Adipocyte (in vitro differentiated cells): Measurements from ENCODE around the gene SNAI3.

Experiments used
- DNase-seq: peaks from one replicate; pipeline ENCODE4 v3.0.0-alpha.2; 2015; ENCODE audit warnings: low read depth
- H3K27me3 ChIP-seq: replicated peaks from 2 replicates; pipeline ENCODE4 v1.7.0; 2013; ENCODE audit warnings: mild to moderate bottlenecking, low read length, moderate library complexity; ENCODE audit not compliant: control insufficient read depth, insufficient read depth
- H3K36me3 ChIP-seq: 2 replicates; pipeline ENCODE4 v1.7.0; 2013; ENCODE audit warnings: low read length, mild to moderate bottlenecking, moderate library complexity; ENCODE audit not compliant: control insufficient read depth, insufficient read depth, severe bottlenecking
- H3K4me1 ChIP-seq: 2 replicates; pipeline ENCODE4 v1.7.0; 2013; ENCODE audit warnings: mild to moderate bottlenecking, low read length, moderate library complexity; ENCODE audit not compliant: control insufficient read depth, insufficient read depth
- H3K4me3 ChIP-seq: 2 replicates; pipeline ENCODE4 v1.7.0; 2013; ENCODE audit warnings: mild to moderate bottlenecking, low read length, moderate library complexity
- H3K9ac ChIP-seq: 2 replicates; pipeline ENCODE4 v1.7.0; 2013; ENCODE audit warnings: mild to moderate bottlenecking, low read length, moderate library complexity
- H3K9me3 ChIP-seq: 2 replicates; pipeline ENCODE4 v1.7.0; 2013; ENCODE audit warnings: mild to moderate bottlenecking, low read length, moderate library complexity; ENCODE audit not compliant: control insufficient read depth

The SNAI3 gene

DNA sequence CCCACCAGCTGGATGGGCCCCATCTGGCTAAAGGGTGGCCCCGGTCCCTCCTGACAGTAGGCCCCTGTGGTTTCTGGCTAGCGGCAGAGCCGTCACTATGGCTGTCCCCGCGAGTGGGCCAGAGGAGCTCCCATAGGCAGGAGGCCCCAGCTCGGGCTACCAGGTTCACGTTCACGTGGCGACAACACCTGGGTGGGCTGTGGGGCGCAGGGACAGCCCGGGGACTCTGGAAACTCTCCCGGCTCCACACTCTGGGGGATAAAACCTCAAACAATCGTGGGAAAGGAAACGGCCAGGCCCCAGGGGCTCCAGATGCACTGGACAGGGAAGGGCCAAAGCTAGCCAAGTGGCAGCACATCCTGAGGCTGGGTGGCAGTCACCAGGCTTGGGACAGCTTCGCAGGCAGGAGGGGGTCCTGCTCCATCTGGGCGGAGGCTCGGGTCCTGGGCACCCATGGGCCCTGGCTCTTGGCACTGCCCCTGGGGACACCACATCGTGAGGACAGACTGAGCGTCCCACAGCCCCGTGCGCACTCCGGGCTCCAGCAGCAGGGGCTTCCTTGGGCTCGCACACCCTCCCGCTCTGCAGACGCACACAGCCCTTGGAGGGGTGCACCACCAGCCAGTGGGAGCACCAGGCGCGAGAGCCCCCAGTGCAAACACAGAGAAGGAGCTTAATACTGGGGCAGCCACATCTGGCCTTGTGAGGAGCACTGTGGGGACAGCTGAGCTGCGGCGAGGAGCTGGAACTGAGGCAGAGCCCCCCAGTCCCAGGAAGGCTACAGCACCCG lies 15.5 kb upstream of the SNAI3 start:
- Histone ChIP-seq H3K9me3 (no peaks in the 10 kb centered on the region), H3K36me3 (peaks cover 29% of the 10 kb centered on the region), H3K4me3 (no peak overlapping the region), H3K4me1 (peaks cover 11% of the 10 kb centered on the region), H3K27me3 (no peaks in the 10 kb centered on the region), H3K9ac (no peak overlapping the region)
- DNase-seq = no peak

DNA sequence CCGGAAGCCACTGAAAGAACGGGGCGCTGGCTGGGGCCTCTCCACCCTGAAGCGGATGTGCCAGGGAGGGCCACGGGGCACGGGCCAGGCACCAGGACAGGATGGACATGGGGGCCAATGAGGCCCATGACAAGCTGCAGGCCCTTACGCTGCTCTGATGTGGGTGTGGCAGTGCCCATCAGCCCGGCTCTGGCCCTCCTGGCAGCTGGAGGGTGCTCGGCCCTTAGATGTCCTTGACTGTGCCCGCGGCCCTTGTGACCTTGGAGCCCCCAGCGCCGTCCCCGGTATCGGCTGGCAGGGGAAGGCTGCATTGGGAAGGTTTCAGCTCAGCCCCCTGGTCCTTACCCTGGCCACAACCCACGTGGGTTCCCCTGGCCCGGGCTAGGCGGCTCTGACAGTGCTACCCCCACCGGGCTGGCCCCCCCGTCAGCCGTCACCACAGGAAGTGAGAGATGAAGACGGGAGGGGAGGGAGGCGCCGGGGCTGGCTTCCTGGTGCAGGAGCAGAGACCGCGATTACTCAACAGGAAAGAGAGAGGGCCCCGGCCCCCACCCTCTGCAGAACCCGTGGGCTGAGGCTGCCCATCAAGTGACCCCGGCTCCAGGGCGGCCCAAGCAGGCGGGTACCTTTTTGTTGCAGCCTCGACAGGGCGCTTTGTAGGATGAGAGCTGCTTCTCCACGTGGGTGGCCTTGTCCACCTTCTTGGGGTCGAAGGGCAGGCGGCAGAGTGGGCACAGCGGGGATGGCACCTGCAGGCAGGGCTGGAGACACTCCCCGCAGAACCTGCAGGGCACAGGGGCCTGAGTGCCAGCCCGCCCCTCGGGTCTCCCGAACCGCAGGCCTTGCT lies 14.6 kb upstream of the SNAI3 start:
- H3K9me3 ChIP-seq = no peaks in the 10 kb centered on the region
- no peak overlapping the region for H3K9ac ChIP-seq
- peak; percentile 66 for DNase-seq
- H3K27me3 ChIP-seq = no peaks in the 10 kb centered on the region
- H3K36me3 ChIP-seq = peaks cover 29% of the 10 kb centered on the region
- H3K4me3 ChIP-seq = no peak overlapping the region
- peaks cover 11% of the 10 kb centered on the region for H3K4me1 ChIP-seq

DNA sequence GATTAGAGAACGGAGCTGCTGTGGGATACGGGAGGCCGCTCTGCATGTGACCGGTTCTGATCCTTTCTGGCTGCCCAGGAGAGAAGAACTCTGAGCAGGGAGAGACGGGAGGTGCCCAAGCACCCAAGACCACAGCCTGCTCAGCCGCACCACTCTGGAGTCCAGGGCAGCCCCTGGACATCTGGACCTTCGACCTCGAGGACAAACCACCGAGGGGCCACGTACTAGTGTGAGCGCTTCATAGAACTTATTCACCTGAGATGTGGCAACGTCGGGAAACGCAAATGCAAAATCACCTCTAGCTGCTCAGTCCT lies 14.0 kb upstream of the SNAI3 start:
- Histone ChIP-seq H3K27me3 (no peaks in the 10 kb centered on the region), H3K36me3 (peaks cover 29% of the 10 kb centered on the region), H3K4me1 (peaks cover 8% of the 10 kb centered on the region), H3K9me3 (no peaks in the 10 kb centered on the region), H3K9ac (no peak overlapping the region), H3K4me3 (no peak overlapping the region)
- DNase-seq = no peak

DNA sequence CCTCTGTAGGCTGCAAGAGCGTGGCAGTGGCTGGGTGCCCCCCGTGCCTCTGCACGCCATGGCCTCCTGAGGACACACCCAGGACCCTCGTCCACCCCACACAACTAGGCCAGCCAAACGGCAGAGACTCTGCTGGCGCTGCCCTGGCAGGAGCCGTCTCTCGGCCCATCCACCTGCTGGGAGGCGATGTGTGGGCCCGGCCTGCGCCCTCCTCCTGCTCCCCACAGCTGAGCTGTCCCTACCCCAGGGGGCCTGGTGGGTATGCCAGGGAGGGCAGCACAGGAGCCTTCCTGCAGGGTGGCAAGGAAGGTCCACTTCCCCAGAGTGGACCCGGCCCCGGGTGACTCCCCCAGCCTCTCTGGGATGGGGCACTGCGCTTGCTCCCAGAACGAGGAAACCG lies 12.9 kb upstream of the SNAI3 start:
- H3K27me3 ChIP-seq = no peaks in the 10 kb centered on the region
- no peak for DNase-seq
- no peaks in the 10 kb centered on the region for H3K9me3 ChIP-seq
- H3K4me3 ChIP-seq = no peak overlapping the region
- H3K36me3 ChIP-seq = peaks cover 29% of the 10 kb centered on the region
- no peak overlapping the region for H3K9ac ChIP-seq
- no peaks in the 10 kb centered on the region for H3K4me1 ChIP-seq

DNA sequence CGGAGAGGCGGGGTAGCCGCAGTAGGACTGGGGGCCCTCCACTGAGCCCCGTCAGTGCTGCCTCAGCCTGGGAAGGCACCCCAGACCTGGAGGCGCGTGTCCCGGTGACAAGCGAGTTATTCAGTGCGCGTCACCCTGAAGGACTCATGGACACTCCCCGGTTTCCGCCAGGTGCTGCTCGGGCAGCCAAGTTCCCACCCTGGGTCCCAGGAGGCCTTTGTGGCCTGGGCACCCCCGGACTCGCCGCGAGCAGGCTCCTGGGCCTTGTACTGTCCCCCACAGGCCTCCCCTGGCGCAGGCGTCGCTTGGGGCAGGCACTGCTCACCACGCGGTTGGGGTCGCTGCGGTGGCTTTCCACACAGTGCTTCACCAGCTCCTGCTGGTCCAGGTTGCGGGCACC lies 12.3 kb upstream of the SNAI3 start:
- H3K36me3 ChIP-seq = peaks cover 29% of the 10 kb centered on the region
- H3K27me3 ChIP-seq = no peaks in the 10 kb centered on the region
- DNase-seq = no peak
- no peak overlapping the region for H3K9ac ChIP-seq
- no peaks in the 10 kb centered on the region for H3K9me3 ChIP-seq
- no peaks in the 10 kb centered on the region for H3K4me1 ChIP-seq
- H3K4me3 ChIP-seq = no peak overlapping the region

DNA sequence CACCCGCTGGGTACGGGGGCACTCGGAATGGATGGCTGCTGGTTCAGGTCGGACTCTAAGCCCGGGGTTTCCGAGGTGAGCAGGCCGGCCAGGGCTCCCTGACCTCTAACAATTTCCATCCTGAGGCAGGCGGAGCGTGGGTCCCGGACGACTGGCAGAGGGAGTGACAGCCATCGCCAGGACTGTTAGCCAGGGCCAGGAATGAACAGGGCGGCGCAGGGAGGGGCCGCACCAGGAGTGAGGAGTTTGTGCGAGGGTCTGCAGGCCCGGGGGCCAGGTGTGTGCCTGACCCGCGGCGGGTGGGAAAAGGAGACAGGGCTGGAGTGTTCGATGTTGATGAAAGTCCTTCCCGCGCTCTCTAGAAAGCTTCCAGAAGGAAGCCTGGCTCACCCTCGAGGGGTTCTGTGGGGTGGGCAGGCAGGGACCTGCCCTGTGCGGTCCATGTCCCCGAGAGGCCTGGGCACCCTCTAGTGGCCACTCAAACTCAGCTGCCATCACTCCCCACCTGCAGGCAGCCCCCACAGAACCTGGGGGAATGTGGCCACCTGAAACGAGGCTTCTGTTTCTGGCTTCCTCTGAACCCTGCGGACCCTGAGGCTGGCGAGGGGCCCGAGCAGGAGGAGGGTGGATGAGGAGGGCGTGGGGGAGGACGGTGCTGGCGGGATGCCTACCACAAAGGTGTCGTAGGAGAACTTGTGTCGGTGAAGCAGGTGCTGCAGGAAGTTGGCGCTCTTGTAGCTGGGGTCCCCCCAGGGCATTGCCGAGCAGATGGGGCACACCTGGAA lies 11.7 kb upstream of the SNAI3 start:
- Histone ChIP-seq H3K27me3 (no peaks in the 10 kb centered on the region), H3K4me3 (no peak overlapping the region), H3K36me3 (peaks cover 29% of the 10 kb centered on the region), H3K9me3 (no peaks in the 10 kb centered on the region), H3K9ac (no peak overlapping the region), H3K4me1 (no peaks in the 10 kb centered on the region)
- no peak for DNase-seq

DNA sequence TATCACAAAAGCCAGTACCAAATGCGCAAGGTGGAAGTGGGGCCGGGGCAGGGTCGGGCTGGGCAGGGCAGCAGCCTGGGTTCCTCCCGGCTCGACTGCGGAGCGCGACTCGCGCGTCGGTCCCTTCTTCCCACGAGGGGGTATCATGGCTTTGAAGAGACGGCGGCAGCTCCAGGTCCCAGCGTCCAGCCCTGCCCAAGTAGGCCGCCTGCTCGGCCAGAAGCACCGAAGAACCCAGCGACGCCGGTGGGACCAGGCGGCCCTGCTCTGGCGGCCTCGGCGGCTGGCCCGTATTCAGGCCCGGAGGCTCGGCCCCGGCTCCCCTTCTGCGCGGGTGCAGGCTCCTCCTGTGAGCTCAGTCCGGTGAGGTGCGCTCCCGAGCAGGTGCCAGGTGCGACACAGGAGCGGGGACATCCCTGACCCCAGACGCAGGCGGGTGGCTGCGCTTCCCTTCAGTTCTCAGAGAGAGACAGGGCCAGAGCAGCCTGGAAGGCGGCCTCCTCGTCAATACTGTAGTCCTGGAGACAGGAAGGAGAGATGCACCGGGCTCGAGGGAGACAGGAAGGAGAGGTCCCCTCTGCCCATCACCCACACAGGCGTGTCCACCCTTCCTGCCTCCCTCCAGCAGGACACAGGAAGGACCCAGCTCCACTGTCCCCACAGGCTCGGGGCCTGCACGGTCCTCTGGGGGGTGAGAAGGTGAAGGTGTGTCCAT lies 11.0 kb upstream of the SNAI3 start:
- no peaks in the 10 kb centered on the region for H3K9me3 ChIP-seq
- DNase-seq = no peak
- no peak overlapping the region for H3K9ac ChIP-seq
- H3K4me1 ChIP-seq = no peaks in the 10 kb centered on the region
- no peaks in the 10 kb centered on the region for H3K27me3 ChIP-seq
- H3K36me3 ChIP-seq = peaks cover 29% of the 10 kb centered on the region
- H3K4me3 ChIP-seq = no peak overlapping the region

DNA sequence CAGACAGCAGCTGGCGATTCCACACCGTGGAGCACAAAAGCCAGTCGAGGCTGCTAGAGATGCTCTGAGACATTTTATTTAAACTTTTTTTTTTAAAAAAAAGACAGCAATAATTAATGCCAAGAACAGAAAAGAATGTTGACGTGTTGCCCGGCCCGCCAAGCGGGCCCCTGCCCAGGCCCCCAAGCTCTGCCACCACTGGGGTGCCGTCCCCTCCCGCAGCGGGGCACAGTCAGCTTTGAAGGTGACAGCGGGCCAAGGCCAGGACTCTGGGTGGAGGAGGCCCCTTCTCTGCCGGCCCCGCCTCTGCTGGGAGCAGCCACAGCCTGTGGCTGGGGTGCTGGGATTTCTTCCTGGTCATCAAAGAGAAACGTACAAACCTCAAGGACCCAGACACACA lies 10.1 kb upstream of the SNAI3 start:
- Histone ChIP-seq H3K9ac (no peak overlapping the region), H3K27me3 (no peaks in the 10 kb centered on the region), H3K9me3 (no peaks in the 10 kb centered on the region), H3K36me3 (peaks cover 29% of the 10 kb centered on the region), H3K4me1 (no peaks in the 10 kb centered on the region), H3K4me3 (no peak overlapping the region)
- DNase-seq = no peak

DNA sequence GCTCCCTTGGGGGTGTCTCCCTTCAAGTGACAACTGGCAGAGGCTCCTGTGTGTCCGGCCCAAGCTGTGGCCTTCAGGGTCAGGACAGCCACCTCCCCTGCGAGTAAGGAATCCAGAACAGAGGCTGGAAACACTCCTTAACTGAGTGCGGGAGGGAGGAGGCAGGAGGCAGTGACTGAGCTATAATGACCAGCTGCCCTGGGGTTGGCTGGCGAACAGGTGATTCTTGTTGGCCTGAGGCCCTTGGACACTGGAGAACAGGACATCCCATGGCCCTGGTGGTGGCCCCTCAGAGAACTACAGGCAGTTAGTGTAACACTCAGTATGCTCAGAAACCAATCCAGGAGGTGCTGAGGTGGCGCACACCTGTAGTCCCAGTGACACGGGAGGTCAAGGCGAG lies 9.4 kb upstream of the SNAI3 start:
- DNase-seq = no peak
- Histone ChIP-seq H3K27me3 (peaks cover 4% of the 10 kb centered on the region), H3K9ac (no peak overlapping the region), H3K4me3 (no peak overlapping the region), H3K4me1 (no peaks in the 10 kb centered on the region), H3K36me3 (peaks cover 29% of the 10 kb centered on the region), H3K9me3 (no peaks in the 10 kb centered on the region)

DNA sequence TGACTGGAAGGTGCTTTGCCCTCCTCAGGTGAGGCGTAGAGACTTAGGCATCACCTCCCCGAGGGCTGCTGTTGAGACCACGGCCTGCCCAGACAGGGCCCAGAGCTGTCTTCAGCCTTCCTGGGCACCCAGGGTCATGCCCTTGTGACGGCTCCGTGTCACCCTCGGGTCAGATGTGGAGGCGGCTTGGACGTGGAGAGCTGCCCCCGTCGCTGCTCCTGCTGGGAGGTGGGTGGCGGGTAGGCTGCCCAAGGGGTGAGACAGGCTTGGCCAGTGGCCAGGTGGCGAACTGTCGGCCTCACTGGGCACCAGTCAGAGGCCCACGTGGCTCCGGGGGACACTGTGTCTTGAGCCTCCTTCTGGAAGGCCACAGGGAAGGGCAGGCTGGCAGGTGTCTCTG lies 8.9 kb upstream of the SNAI3 start:
- no peak for DNase-seq
- Histone ChIP-seq H3K36me3 (peaks cover 26% of the 10 kb centered on the region), H3K9ac (no peak overlapping the region), H3K4me3 (no peak overlapping the region), H3K4me1 (no peaks in the 10 kb centered on the region), H3K27me3 (peaks cover 9% of the 10 kb centered on the region), H3K9me3 (no peaks in the 10 kb centered on the region)
